Pancreas (tissue), 10 donors: ENCODE data around the gene DPP4. TPM values are rescaled to one million over a fixed set of nuclear protein-coding genes. Genes with fewer than 3 reads are reported as not detected.
A peak's percentile ranks its signal among the peaks of the same experiment; 100 is the strongest.

Experiments used
- ATAC-seq, 4 donors: fragments of 200-7000 bp; cut with Tn5 transposase; one replicate each; pipeline versions ENCODE4 v1.8.0 to v1.9.1; 2020; ENCODE audit warnings: mild to moderate bottlenecking in 4 of 4, moderate library complexity in 4 of 4
- DNase-seq, 6 donors: peaks; one replicate each; pipeline ENCODE4 v3.0.0-alpha.2; 2020
- FAIRE-seq: peaks from 2 replicates; lab custom pipeline; 2012; peaks lifted over from hg19 to GRCh38; lab: Jason Lieb, UNC
- H3K27ac ChIP-seq, 4 donors: fragments of 200-600 bp; sonication (generic); 1 replicate in 3 of 4; 2 replicates in 1 of 4; pipeline versions ENCODE4 v1.5.0 to v1.8.0; 2020
- H3K27me3 ChIP-seq, 4 donors: fragments of 200-600 bp; one replicate each; pipeline ENCODE4 v1.8.0; 2021
- H3K36me3 ChIP-seq, 3 donors: fragments of 200-600 bp; sonication (generic) in 1 of 3; one replicate each; pipeline versions ENCODE4 v1.5.0 to v1.8.0; 2020 to 2021
- H3K4me1 ChIP-seq, 3 donors: fragments of 200-600 bp; one replicate each; pipeline ENCODE4 v1.8.0; 2021
- H3K4me3 ChIP-seq, 4 donors: fragments of 200-600 bp; sonication (generic) in 2 of 4; one replicate each; pipeline versions ENCODE4 v1.5.0 to v1.8.0; 2020 to 2021
- H3K9me3 ChIP-seq, 4 donors: fragments of 200-600 bp; one replicate each; pipeline ENCODE4 v1.8.0; 2021
- CTCF ChIP-seq, 4 donors: fragments of 200-600 bp; sonication (generic) in 3 of 4; IDR thresholded peaks; one replicate each; pipeline versions ENCODE4 v1.5.0 to v1.8.0; 2021; ENCODE audit warnings: antibody characterized with exemption in 4 of 4
- WGBS, 2 donors: extraction: QIAGEN DNeasy Blood & Tissue Kit; methylation state at CpG; one replicate each; pipeline ENCODE4 v1.1.7; 2013; 5-methylcytosine and 5-hydroxymethylcytosine counted together
- intact Hi-C, 3 donors: fragments of 100-400 bp; cut with DNase I; formaldehyde crosslinking; loops; one replicate each; pipeline versions ENCODE4 v1.11.1 to v1.14.2; 2022
- polyA plus RNA-seq, 2 donors: library from polyadenylated mRNA; stranded (reverse); fragments of 200-250 nt; gene quantifications; one replicate each; pipeline ENCODE4 v1.2.3, GENCODE V29; 2013
- total RNA-seq, 6 donors: library from RNA; stranded (reverse); fragmentation: NEBNext Ultra II Directional in 4 of 6; extraction: Animal tissue kit (Norgen Biotek cat#: 25700) in 4 of 6; gene quantifications; one replicate each; pipeline versions ENCODE4 v1.2.1 to v1.2.4, GENCODE V29; 2021 to 2023
- donor health status: healthy with polysubstance abuse.
- donor health status: DM: no; HTN: no; CAD: no; lungs with moderate emphysema.
- donor health status: DM: no; HTN: no; CAD: no.
- donor health status: control.
- donor health status: control.
- donor health status: Bipolar disorder and iron deficiency.
- donor health status: DM: yes; HTN: yes; CAD: no.
- donor health status: DM: no; HTN: no; CAD: no.
- donor health status: DM: no; HTN: no; CAD: no.
- donor health status: DM: yes; HTN: yes; CAD: no.

Gene DPP4
- total and polyA plus RNA-seq, 8 donors: 0.98 to 6.4 (median 2.4) TPM

- ATAC-seq (no peak), FAIRE-seq (no peak), DNase-seq (no peak)
- Histone ChIP-seq H3K9me3 (no peaks in the 10 kb centered on the region), H3K27me3 (no peaks in the 10 kb centered on the region), H3K36me3 (no peaks in the 10 kb centered on the region), H3K4me1 (no peaks in the 10 kb centered on the region), H3K27ac (no peak overlapping the region), H3K4me3 (no peak overlapping the region)
- no peak for TF ChIP-seq CTCF (IDR thresholded peaks at IDR 0.05)
- 7 to 12% methylated on average over 5 of the region's 5 CpGs for WGBS, 2 donors
- intact Hi-C loops: loop anchor here in 1 of 3 donors (10.0 kb wide), 1 partner anchor 363 kb away; no protein-coding TSS in a partner anchor
Observed at GRCh38 chr2:161947836-161948235, 126.2 kb downstream of the DPP4 start.

GRCh38 chr2:161947406-161947805, 126.6 kb downstream of the DPP4 start:
- ATAC-seq: no peak
- no peak for TF ChIP-seq CTCF (IDR thresholded peaks at IDR 0.05)
- no peaks in the 10 kb centered on the region for H3K36me3 ChIP-seq
- H3K9me3 ChIP-seq: no peaks in the 10 kb centered on the region
- intact Hi-C loops: loop anchor here in 1 of 3 donors (10.0 kb wide), 1 partner anchor 363 kb away; no protein-coding TSS in a partner anchor
- no peaks in the 10 kb centered on the region for H3K4me1 ChIP-seq
- 37 to 53% methylated on average over 3 of the region's 3 CpGs for WGBS, 2 donors
- no peaks in the 10 kb centered on the region for H3K27me3 ChIP-seq
- no peak for FAIRE-seq
- no peak overlapping the region for H3K4me3 ChIP-seq
- DNase-seq: no peak
- H3K27ac ChIP-seq: no peak overlapping the region

- FAIRE-seq (peak; percentile 91), ATAC-seq (peak in 2 of 4 donors; percentile 45 to 56), DNase-seq (no peak)
- WGBS, 2 donors: 3 to 8% methylated on average over 3 of the region's 3 CpGs
- Histone ChIP-seq H3K4me3 (no peak overlapping the region), H3K4me1 (no peaks in the 10 kb centered on the region), H3K9me3 (no peaks in the 10 kb centered on the region), H3K36me3 (no peaks in the 10 kb centered on the region), H3K27ac (no peak overlapping the region), H3K27me3 (no peaks in the 10 kb centered on the region)
- peak in 2 of 4 donors; percentile 33 to 34 for TF ChIP-seq CTCF (IDR thresholded peaks at IDR 0.05)
- intact Hi-C loops: loop anchor here in 1 of 3 donors (10.0 kb wide), 1 partner anchor 362 kb away; no protein-coding TSS in a partner anchor
Observed at GRCh38 chr2:161946489-161947107, 127.4 kb downstream of the DPP4 start.

GRCh38 chr2:161943011-161943410, 131.0 kb downstream of the DPP4 start:
- H3K4me3 ChIP-seq: no peak overlapping the region
- TF ChIP-seq CTCF (IDR thresholded peaks at IDR 0.05): no peak
- DNase-seq (no peak), ATAC-seq (peak in 1 of 4 donors; percentile 52), FAIRE-seq (no peak)
- no peaks in the 10 kb centered on the region for H3K36me3 ChIP-seq
- intact Hi-C loops: loop anchor here in 1 of 3 donors (10.0 kb wide), 1 partner anchor 358 kb away; no protein-coding TSS in a partner anchor
- 57 to 59% methylated on average over 2 of the region's 2 CpGs for WGBS, 2 donors
- no peaks in the 10 kb centered on the region for H3K4me1 ChIP-seq
- no peak overlapping the region for H3K27ac ChIP-seq
- H3K9me3 ChIP-seq: no peaks in the 10 kb centered on the region
- no peaks in the 10 kb centered on the region for H3K27me3 ChIP-seq

Other genes with a start within 250 kb of the DPP4 start
- 1,000 to 10,000 TPM in 1 of 6 donors, 100 to 1,000 TPM in 4, 10 to 100 TPM in 1; 92.8 to 1,775 (median 244) TPM for gene GCG, start 78.0 kb upstream of the DPP4 start, total RNA-seq
- 1,000 to 10,000 TPM; 1,874 to 9,451 TPM for gene GCG, start 78.0 kb upstream of the DPP4 start, polyA plus RNA-seq
- gene FAP, start 169.2 kb upstream of the DPP4 start, total RNA-seq: 10 to 100 TPM in 2 of 6 donors, 1 to 10 TPM in 3, under 1 TPM in 1; 0.98 to 17.0 (median 3.1) TPM
- 10 to 100 TPM; 11.9 to 38.1 TPM for gene FAP, start 169.2 kb upstream of the DPP4 start, polyA plus RNA-seq
- 10 to 100 TPM in 2 of 6 donors, 1 to 10 TPM in 4; 5.7 to 19.5 (median 7.6) TPM for gene IFIH1, start 244.5 kb upstream of the DPP4 start, total RNA-seq
- 1 to 10 TPM; 6.2 to 8.5 TPM for gene IFIH1, start 244.5 kb upstream of the DPP4 start, polyA plus RNA-seq